Activated CD8-positive, alpha-beta memory T cell treated with anti-CD3 and anti-CD28 coated beads for 1 hour (primary cell): ENCODE results near the gene MARVELD1.
A peak's percentile ranks its signal among the peaks of the same experiment; 100 is the strongest.

Experiments
- DNase-seq, 2 donors: peaks; one replicate each; pipeline ENCODE4 v3.0.0-alpha.2; 2020; ENCODE audit warnings: low read depth in 1 of 2; ENCODE audit errors: extremely low read depth in 1 of 2

MARVELD1 gene

GRCh38 chr10:97719602-97720001, 6.1 kb downstream of the MARVELD1 start:
- DNase-seq: no peak

- DNase-seq: no peak
Measured at GRCh38 chr10:97721871-97722780, 8.6 kb downstream of the MARVELD1 start.

- DNase-seq: no peak
Measured at GRCh38 chr10:97723001-97723400, 9.5 kb downstream of the MARVELD1 start.

- DNase-seq: no peak
Measured at GRCh38 chr10:97724341-97724941, 10.9 kb downstream of the MARVELD1 start.

- DNase-seq: no peak
Measured at GRCh38 chr10:97726636-97727178, 13.2 kb downstream of the MARVELD1 start.

GRCh38 chr10:97729014-97729413, 15.5 kb downstream of the MARVELD1 start:
- DNase-seq: no peak

- DNase-seq: peak in 1 of 2 donors; percentile 20
Measured at GRCh38 chr10:97731346-97732051, 18.0 kb downstream of the MARVELD1 start.

- no peak for DNase-seq
Measured at GRCh38 chr10:97732052-97732359, 18.5 kb downstream of the MARVELD1 start.

- no peak for DNase-seq
Measured at GRCh38 chr10:97733256-97733655, 19.7 kb downstream of the MARVELD1 start.

GRCh38 chr10:97734021-97734420, 20.5 kb downstream of the MARVELD1 start:
- DNase-seq: no peak

- no peak for DNase-seq
Measured at GRCh38 chr10:97736403-97736901, 22.9 kb downstream of the MARVELD1 start.

GRCh38 chr10:97736902-97737769, 23.6 kb downstream of the MARVELD1 start, which contains the start of gene ZFYVE27:
Gene ZFYVE27 (plus strand): TSS chr10:97737128. CDS start chr10:97738478, 1,350 bp downstream.
- peak; percentile 91 to 93 for DNase-seq

- no peak for DNase-seq
Measured at GRCh38 chr10:97737770-97738265, 24.3 kb downstream of the MARVELD1 start.

- no peak for DNase-seq
Measured at GRCh38 chr10:97738616-97739015, 25.1 kb downstream of the MARVELD1 start.

GRCh38 chr10:97740613-97741012, 27.1 kb downstream of the MARVELD1 start:
- DNase-seq: no peak

- no peak for DNase-seq
Measured at GRCh38 chr10:97743169-97743943, 29.8 kb downstream of the MARVELD1 start.

GRCh38 chr10:97744405-97745035, 31.0 kb downstream of the MARVELD1 start:
- DNase-seq: no peak

GRCh38 chr10:97747573-97747972, 34.0 kb downstream of the MARVELD1 start:
- no peak for DNase-seq

GRCh38 chr10:97748116-97748515, 34.6 kb downstream of the MARVELD1 start:
- no peak for DNase-seq
